Measurements from ENCODE around the gene BLTP2.

GRCh38 chr17:28669918-28670317 lies 25.0 kb upstream of the BLTP2 start:
- TF ChIP-seq PATZ1 (CRISPR knock-in tag; IDR thresholded peaks at IDR 0.05; ENCODE audit: borderline replicate concordance) (no peak), GLIS3 (CRISPR knock-in tag; IDR thresholded peaks at IDR 0.05) (no peak), ZFP3 (CRISPR knock-in tag; IDR thresholded peaks at IDR 0.05) (no peak), SNAI2 (CRISPR knock-in tag; IDR thresholded peaks at IDR 0.05) (no peak), TOX (CRISPR knock-in tag; IDR thresholded peaks at IDR 0.05; ENCODE audit: borderline replicate concordance) (no peak), ZFP30 (CRISPR knock-in tag; IDR thresholded peaks at IDR 0.05) (no peak), RARB (CRISPR knock-in tag; IDR thresholded peaks at IDR 0.05) (no peak), OSR1 (CRISPR knock-in tag; IDR thresholded peaks at IDR 0.05) (no peak), ARNTL (CRISPR knock-in tag; IDR thresholded peaks at IDR 0.05; ENCODE audit: borderline replicate concordance, low read depth) (no peak)
- TF ChIP-seq, protein P1, sequence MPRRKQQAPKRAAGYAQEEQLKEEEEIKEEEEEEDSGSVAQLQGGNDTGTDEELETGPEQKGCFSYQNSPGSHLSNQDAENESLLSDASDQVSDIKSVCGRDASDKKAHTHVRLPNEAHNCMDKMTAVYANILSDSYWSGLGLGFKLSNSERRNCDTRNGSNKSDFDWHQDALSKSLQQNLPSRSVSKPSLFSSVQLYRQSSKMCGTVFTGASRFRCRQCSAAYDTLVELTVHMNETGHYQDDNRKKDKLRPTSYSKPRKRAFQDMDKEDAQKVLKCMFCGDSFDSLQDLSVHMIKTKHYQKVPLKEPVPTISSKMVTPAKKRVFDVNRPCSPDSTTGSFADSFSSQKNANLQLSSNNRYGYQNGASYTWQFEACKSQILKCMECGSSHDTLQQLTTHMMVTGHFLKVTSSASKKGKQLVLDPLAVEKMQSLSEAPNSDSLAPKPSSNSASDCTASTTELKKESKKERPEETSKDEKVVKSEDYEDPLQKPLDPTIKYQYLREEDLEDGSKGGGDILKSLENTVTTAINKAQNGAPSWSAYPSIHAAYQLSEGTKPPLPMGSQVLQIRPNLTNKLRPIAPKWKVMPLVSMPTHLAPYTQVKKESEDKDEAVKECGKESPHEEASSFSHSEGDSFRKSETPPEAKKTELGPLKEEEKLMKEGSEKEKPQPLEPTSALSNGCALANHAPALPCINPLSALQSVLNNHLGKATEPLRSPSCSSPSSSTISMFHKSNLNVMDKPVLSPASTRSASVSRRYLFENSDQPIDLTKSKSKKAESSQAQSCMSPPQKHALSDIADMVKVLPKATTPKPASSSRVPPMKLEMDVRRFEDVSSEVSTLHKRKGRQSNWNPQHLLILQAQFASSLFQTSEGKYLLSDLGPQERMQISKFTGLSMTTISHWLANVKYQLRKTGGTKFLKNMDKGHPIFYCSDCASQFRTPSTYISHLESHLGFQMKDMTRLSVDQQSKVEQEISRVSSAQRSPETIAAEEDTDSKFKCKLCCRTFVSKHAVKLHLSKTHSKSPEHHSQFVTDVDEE (CRISPR knock-in tag; IDR thresholded peaks at IDR 0.05) = no peak
